Neural progenitor cell (in vitro differentiated cells): ENCODE results near the gene GTPBP10. TPM values are rescaled to one million over a fixed set of nuclear protein-coding genes. Genes with fewer than 3 reads are reported as not detected.
A peak's percentile ranks its signal among the peaks of the same experiment; 100 is the strongest.
"Not testable (repeated sequence)": the region's sequence is repeated elsewhere in the genome, so short reads cannot be mapped to it uniquely, and the experiment has no call there.

Experiments
- DNase-seq: peaks from one replicate; pipeline ENCODE4 v3.0.0-alpha.2; 2016; ENCODE audit warnings: low spot score
- H2AFZ ChIP-seq: fragments of 200-600 bp; sonication (generic); replicated peaks from 2 replicates; pipeline ENCODE4 v1.6.1; 2016; ENCODE audit warnings: antibody characterized with exemption
- H3F3A ChIP-seq: fragments of 200-600 bp; sonication (generic); 2 replicates; pipeline ENCODE4 v1.6.1; 2016; ENCODE audit warnings: antibody characterized with exemption, low read depth
- H3K27ac ChIP-seq: fragments of 200-600 bp; sonication (generic); 2 replicates; pipeline ENCODE4 v1.5.1; 2016; ENCODE audit warnings: mild to moderate bottlenecking
- H3K27me3 ChIP-seq: fragments of 200-600 bp; sonication (generic); 2 replicates; pipeline ENCODE4 v1.6.1; 2016; ENCODE audit warnings: mild to moderate bottlenecking, moderate library complexity
- H3K36me3 ChIP-seq: fragments of 200-600 bp; sonication (generic); 2 replicates; pipeline ENCODE4 v1.5.1; 2016
- H3K4me1 ChIP-seq: fragments of 200-600 bp; sonication (generic); 2 replicates; pipeline ENCODE4 v1.6.1; 2016; ENCODE audit warnings: mixed run types
- H3K4me2 ChIP-seq: fragments of 200-600 bp; sonication (generic); 2 replicates; pipeline ENCODE4 v1.6.1; 2016
- H3K4me3 ChIP-seq: fragments of 200-600 bp; sonication (generic); 2 replicates; pipeline ENCODE4 v1.5.1; 2016
- H3K79me2 ChIP-seq: fragments of 200-600 bp; sonication (generic); 2 replicates; pipeline ENCODE4 v1.6.1; 2016; ENCODE audit warnings: low read depth
- H3K9ac ChIP-seq: fragments of 200-600 bp; sonication (generic); 2 replicates; pipeline ENCODE4 v1.6.1; 2016
- H3K9me3 ChIP-seq: fragments of 200-600 bp; sonication (generic); 2 replicates; pipeline ENCODE4 v1.5.1; 2016; ENCODE audit warnings: low read depth
- H4K20me1 ChIP-seq: fragments of 200-600 bp; sonication (generic); 2 replicates; pipeline ENCODE4 v1.6.1; 2016; ENCODE audit warnings: low read depth
- H3K27ac Mint-ChIP-seq: 3 replicates; pipeline ENCODE4 v1.8.0; 2021; ENCODE audit warnings: mixed read lengths
- H3K27me3 Mint-ChIP-seq: 2 replicates; pipeline ENCODE4 v1.8.0; 2022; ENCODE audit warnings: low read depth, mild to moderate bottlenecking, inconsistent platforms, moderate library complexity, mixed read lengths; ENCODE audit not compliant: insufficient read depth
- H3K36me3 Mint-ChIP-seq: 3 replicates; pipeline ENCODE4 v1.8.0; 2021; ENCODE audit warnings: mixed read lengths
- H3K4me1 Mint-ChIP-seq: 3 replicates; pipeline ENCODE4 v1.8.0; 2021; ENCODE audit warnings: mixed read lengths
- H3K4me3 Mint-ChIP-seq: 3 replicates; pipeline ENCODE4 v1.8.0; 2021; ENCODE audit warnings: mild to moderate bottlenecking, moderate library complexity, mixed read lengths
- H3K9me3 Mint-ChIP-seq: 3 replicates; pipeline ENCODE4 v1.8.0; 2020; ENCODE audit warnings: mixed read lengths
- EZH2 ChIP-seq: fragments of 200-600 bp; sonication (generic); IDR thresholded peaks from 2 replicates; pipeline ENCODE4 v1.6.1; 2017; ENCODE audit warnings: antibody characterized with exemption, mild to moderate bottlenecking, moderate library complexity
- EZH2phosphoT487 ChIP-seq: fragments of 200-600 bp; sonication (generic); IDR thresholded peaks from 2 replicates; pipeline ENCODE4 v1.6.1; 2017; ENCODE audit warnings: antibody characterized with exemption
- total RNA-seq: library from RNA; depleted of rRNA; stranded (reverse); fragments of >200 nt; gene quantifications from 2 replicates; pipeline ENCODE4 v1.2.3, GENCODE V29; 2015; ENCODE audit warnings: low replicate concordance
- TF ChIP-seq, protein P1 (sequence below): fragments of 200-600 bp; sonication (generic); IDR thresholded peaks from 2 replicates; pipeline ENCODE4 v1.5.1; 2017; ENCODE audit warnings: antibody characterized with exemption, mild to moderate bottlenecking

Gene GTPBP10
- total RNA-seq, 1 donor from 2014 or later: 29.9 TPM

DNA sequence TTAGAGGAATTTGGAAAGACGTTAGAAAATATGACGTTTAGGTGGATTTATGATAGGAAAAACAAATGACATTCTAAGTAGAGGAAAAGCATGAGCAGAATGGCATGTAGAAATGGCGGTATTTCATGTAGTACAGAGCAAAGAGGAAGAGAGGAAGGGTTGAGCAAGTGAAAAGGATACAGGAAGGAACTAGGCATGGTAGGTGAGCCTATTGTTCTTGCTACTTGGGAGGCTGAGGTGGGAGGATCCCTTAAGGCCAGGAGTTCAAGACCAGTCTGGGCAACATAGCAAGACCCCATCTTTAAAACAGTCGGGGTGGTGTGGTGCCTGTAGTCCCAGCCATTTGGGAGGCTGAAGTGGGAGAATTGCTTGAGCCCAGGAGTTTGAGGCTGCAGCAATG lies 1.2 kb downstream of the GTPBP10 start:
- H3K79me2 ChIP-seq: peaks cover 55% of the 10 kb centered on the region
- no peak overlapping the region for H3K27ac Mint-ChIP-seq
- peaks cover 6% of the 10 kb centered on the region for H3F3A ChIP-seq
- no peaks in the 10 kb centered on the region for H3K36me3 ChIP-seq
- no peaks in the 10 kb centered on the region for H3K27me3 ChIP-seq
- H3K27ac ChIP-seq: no peak overlapping the region
- H3K27me3 Mint-ChIP-seq: no peaks in the 10 kb centered on the region
- no peak for DNase-seq
- H3K9me3 ChIP-seq: no peaks in the 10 kb centered on the region
- no peak for TF ChIP-seq EZH2phosphoT487
- TF ChIP-seq, protein P1, sequence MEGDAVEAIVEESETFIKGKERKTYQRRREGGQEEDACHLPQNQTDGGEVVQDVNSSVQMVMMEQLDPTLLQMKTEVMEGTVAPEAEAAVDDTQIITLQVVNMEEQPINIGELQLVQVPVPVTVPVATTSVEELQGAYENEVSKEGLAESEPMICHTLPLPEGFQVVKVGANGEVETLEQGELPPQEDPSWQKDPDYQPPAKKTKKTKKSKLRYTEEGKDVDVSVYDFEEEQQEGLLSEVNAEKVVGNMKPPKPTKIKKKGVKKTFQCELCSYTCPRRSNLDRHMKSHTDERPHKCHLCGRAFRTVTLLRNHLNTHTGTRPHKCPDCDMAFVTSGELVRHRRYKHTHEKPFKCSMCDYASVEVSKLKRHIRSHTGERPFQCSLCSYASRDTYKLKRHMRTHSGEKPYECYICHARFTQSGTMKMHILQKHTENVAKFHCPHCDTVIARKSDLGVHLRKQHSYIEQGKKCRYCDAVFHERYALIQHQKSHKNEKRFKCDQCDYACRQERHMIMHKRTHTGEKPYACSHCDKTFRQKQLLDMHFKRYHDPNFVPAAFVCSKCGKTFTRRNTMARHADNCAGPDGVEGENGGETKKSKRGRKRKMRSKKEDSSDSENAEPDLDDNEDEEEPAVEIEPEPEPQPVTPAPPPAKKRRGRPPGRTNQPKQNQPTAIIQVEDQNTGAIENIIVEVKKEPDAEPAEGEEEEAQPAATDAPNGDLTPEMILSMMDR: no peak
- TF ChIP-seq EZH2: no peak
- H2AFZ ChIP-seq: no peak overlapping the region
- H3K4me1 ChIP-seq: no peaks in the 10 kb centered on the region
- H3K4me2 ChIP-seq: peak overlapping the region; percentile 85
- H3K9me3 Mint-ChIP-seq: no peaks in the 10 kb centered on the region
- peaks cover 14% of the 10 kb centered on the region for H3K4me1 Mint-ChIP-seq
- H3K9ac ChIP-seq: peak overlapping the region; percentile 84
- peak overlapping the region; percentile 77 for H3K4me3 ChIP-seq
- H3K4me3 Mint-ChIP-seq: peak overlapping the region; percentile 96
- no peaks in the 10 kb centered on the region for H4K20me1 ChIP-seq
- H3K36me3 Mint-ChIP-seq: no peaks in the 10 kb centered on the region

DNA sequence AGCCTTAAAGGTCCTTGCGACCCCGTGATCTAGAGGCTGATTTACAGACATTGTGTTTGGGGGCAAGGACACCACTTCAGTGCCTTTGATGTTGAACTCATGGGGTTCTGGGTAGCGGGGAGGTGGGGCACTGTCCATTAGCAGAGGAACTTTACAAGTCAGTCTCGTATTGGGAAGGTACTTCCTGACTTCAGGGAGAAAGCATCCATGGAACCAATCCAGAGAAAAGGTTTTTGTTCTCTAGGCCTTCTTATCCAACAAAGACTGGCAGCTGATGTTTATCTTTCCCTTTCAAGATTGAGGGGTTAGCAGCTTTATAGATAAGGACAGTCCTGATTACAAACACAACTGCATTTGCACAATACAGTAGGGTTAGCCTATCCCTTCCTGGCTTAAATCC lies 2.8 kb downstream of the GTPBP10 start:
- Histone ChIP-seq H3K9ac (no peak overlapping the region), H3K4me2 (no peak overlapping the region), H3K9me3 (no peaks in the 10 kb centered on the region), H3K27ac (no peak overlapping the region), H3F3A (peaks cover 6% of the 10 kb centered on the region), H3K4me1 (no peaks in the 10 kb centered on the region), H3K36me3 (no peaks in the 10 kb centered on the region), H3K4me3 (no peak overlapping the region), H3K79me2 (peaks cover 59% of the 10 kb centered on the region), H2AFZ (no peak overlapping the region), H4K20me1 (no peaks in the 10 kb centered on the region), H3K27me3 (no peaks in the 10 kb centered on the region)
- Mint-ChIP-seq H3K9me3 (no peaks in the 10 kb centered on the region), H3K4me1 (peaks cover 14% of the 10 kb centered on the region), H3K4me3 (no peak overlapping the region), H3K27ac (no peak overlapping the region), H3K36me3 (peaks cover 3% of the 10 kb centered on the region), H3K27me3 (no peaks in the 10 kb centered on the region)
- DNase-seq: no peak
- no peak for TF ChIP-seq EZH2phosphoT487
- TF ChIP-seq, protein P1: no peak
- TF ChIP-seq EZH2: no peak

- not testable (repeated sequence) for H3K4me2 ChIP-seq, H3K9ac ChIP-seq, H3F3A ChIP-seq, DNase-seq, H4K20me1 ChIP-seq, H3K27ac Mint-ChIP-seq, H3K4me1 ChIP-seq, H3K4me3 Mint-ChIP-seq, H3K36me3 ChIP-seq, H3K9me3 ChIP-seq, H3K27me3 Mint-ChIP-seq, H3K4me3 ChIP-seq, H2AFZ ChIP-seq, H3K27me3 ChIP-seq, H3K36me3 Mint-ChIP-seq, H3K9me3 Mint-ChIP-seq, H3K27ac ChIP-seq
- peaks cover 13% of the 10 kb centered on the region for H3K4me1 Mint-ChIP-seq
- H3K79me2 ChIP-seq: peaks cover 59% of the 10 kb centered on the region
These were observed 3.5 kb downstream of the GTPBP10 start for GRCh38 chr7:90350032-90350431.

DNA sequence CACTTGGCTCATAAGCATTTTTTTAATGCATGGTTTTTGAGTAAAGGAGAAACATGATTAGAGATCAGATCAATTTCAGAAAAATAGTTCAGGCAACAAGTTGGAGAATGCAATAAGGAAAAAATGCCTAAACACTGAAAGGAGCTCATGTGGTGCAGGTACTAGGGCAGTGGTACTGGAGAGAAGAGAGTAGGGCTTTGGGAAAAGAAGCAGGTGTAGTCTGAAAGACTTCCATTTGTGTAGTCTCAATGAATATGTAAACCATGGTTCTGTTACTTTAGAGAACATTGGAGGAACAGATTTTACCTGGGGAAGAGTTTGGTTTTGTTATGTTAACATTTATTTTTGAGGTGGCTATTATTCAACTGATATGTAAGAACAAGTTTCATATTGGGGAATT lies 5.5 kb downstream of the GTPBP10 start:
- H3K9me3 ChIP-seq: no peaks in the 10 kb centered on the region

More for the DNA sequence above, 5.5 kb downstream of the GTPBP10 start:
- TF ChIP-seq EZH2 (no peak), EZH2phosphoT487 (no peak)
- TF ChIP-seq, protein P1: no peak
- Histone ChIP-seq H3K79me2 (peaks cover 56% of the 10 kb centered on the region), H3K36me3 (peaks cover 10% of the 10 kb centered on the region), H3K27me3 (no peaks in the 10 kb centered on the region), H3K9ac (no peak overlapping the region), H3K4me1 (no peaks in the 10 kb centered on the region), H3K27ac (no peak overlapping the region), H3K4me2 (no peak overlapping the region), H3K4me3 (no peak overlapping the region), H3F3A (no peaks in the 10 kb centered on the region), H4K20me1 (no peaks in the 10 kb centered on the region), H2AFZ (no peak overlapping the region)
- Mint-ChIP-seq H3K27ac (no peak overlapping the region), H3K9me3 (peaks cover 2% of the 10 kb centered on the region), H3K4me1 (peaks cover 4% of the 10 kb centered on the region), H3K4me3 (no peak overlapping the region), H3K36me3 (peaks cover 11% of the 10 kb centered on the region), H3K27me3 (no peaks in the 10 kb centered on the region)
- no peak for DNase-seq
